GM10266 (cell line): Measurements from ENCODE around the gene TNFSF18.

Experiments used
- DNase-seq: peaks from one replicate; pipeline ENCODE4 v3.0.0; 2012; ENCODE audit errors: extremely low spot score
- CTCF ChIP-seq: IDR thresholded peaks from 2 replicates; pipeline ENCODE4 v1.5.1; 2012; ENCODE audit warnings: mild to moderate bottlenecking, low read depth; ENCODE audit not compliant: control insufficient read depth, insufficient read depth; ENCODE audit errors: missing control alignments

Gene TNFSF18

GRCh38 chr1:173056365-173056764 lies 5.6 kb upstream of the TNFSF18 start:
- no peak for TF ChIP-seq CTCF
- DNase-seq, result no peak

- TF ChIP-seq CTCF, result no peak
- DNase-seq, result no peak
These were observed 2.0 kb upstream of the TNFSF18 start for GRCh38 chr1:173052681-173053196.

GRCh38 chr1:173049322-173049633 lies 1.5 kb downstream of the TNFSF18 start:
- DNase-seq, result no peak
- no peak for TF ChIP-seq CTCF

GRCh38 chr1:173048621-173049321 lies 2.0 kb downstream of the TNFSF18 start:
- DNase-seq, result no peak
- no peak for TF ChIP-seq CTCF

GRCh38 chr1:173044656-173045055 lies 6.1 kb downstream of the TNFSF18 start:
- no peak for TF ChIP-seq CTCF
- DNase-seq, result no peak

- no peak for TF ChIP-seq CTCF
- no peak for DNase-seq
These were observed 7.5 kb downstream of the TNFSF18 start for GRCh38 chr1:173043253-173043652.

- no peak for TF ChIP-seq CTCF
- no peak for DNase-seq
These were observed 7.9 kb downstream of the TNFSF18 start for GRCh38 chr1:173042806-173043205.
